ENCODE measurements around the gene KCNK16. TPM values are rescaled to one million over a fixed set of nuclear protein-coding genes. Genes with fewer than 3 reads are reported as not detected.

The KCNK16 gene
- total RNA-seq, 1 experiment from 2014 or later, result not detected

GRCh38 chr6:39341937-39342336, 19.4 kb upstream of the KCNK16 start:
- DNase-seq (ENCODE audit: low spot score), result no peak

- DNase-seq (ENCODE audit: low spot score), result no peak
These were observed 18.9 kb upstream of the KCNK16 start for GRCh38 chr6:39341352-39341751.

- DNase-seq (ENCODE audit: low spot score), result no peak
These were observed 17.5 kb upstream of the KCNK16 start for GRCh38 chr6:39339868-39340550.

- no peak for DNase-seq (ENCODE audit: low spot score)
These were observed 16.8 kb upstream of the KCNK16 start for GRCh38 chr6:39339096-39339867.

GRCh38 chr6:39338397-39338796, 15.9 kb upstream of the KCNK16 start:
- DNase-seq (ENCODE audit: low spot score), result no peak

- DNase-seq (ENCODE audit: low spot score), result peak; percentile 60
These were observed 13.5 kb upstream of the KCNK16 start for GRCh38 chr6:39335780-39336545.

- DNase-seq (ENCODE audit: low spot score), result no peak
These were observed 11.3 kb upstream of the KCNK16 start for GRCh38 chr6:39333644-39334438.

- DNase-seq (ENCODE audit: low spot score), result no peak
These were observed 8.0 kb upstream of the KCNK16 start for GRCh38 chr6:39330476-39330875.

GRCh38 chr6:39330057-39330456, 7.6 kb upstream of the KCNK16 start:
- no peak for DNase-seq (ENCODE audit: low spot score)

- no peak for DNase-seq (ENCODE audit: low spot score)
These were observed 5.6 kb upstream of the KCNK16 start for GRCh38 chr6:39328066-39328465.

- DNase-seq (ENCODE audit: low spot score), result no peak
These were observed 5.0 kb upstream of the KCNK16 start for GRCh38 chr6:39327507-39327906.

GRCh38 chr6:39321761-39322160, 741 bp downstream of the KCNK16 start:
- DNase-seq (ENCODE audit: low spot score), result no peak

- DNase-seq (ENCODE audit: low spot score), result no peak
These were observed 2.0 kb downstream of the KCNK16 start for GRCh38 chr6:39320363-39320984.

GRCh38 chr6:39319621-39320362, 2.7 kb downstream of the KCNK16 start:
- DNase-seq (ENCODE audit: low spot score), result no peak

- DNase-seq (ENCODE audit: low spot score), result no peak
These were observed 5.2 kb downstream of the KCNK16 start for GRCh38 chr6:39317256-39317655.

- DNase-seq (ENCODE audit: low spot score), result no peak
These were observed 8.2 kb downstream of the KCNK16 start, which contains the start of gene KCNK17 for GRCh38 chr6:39314273-39314795. TSS of gene KCNK17 (minus strand) at chr6:39314419. CDS start at chr6:39314320, 99 bp downstream.

- no peak for DNase-seq (ENCODE audit: low spot score)
These were observed 8.8 kb downstream of the KCNK16 start for GRCh38 chr6:39313526-39314272.

GRCh38 chr6:39312912-39313525, 9.5 kb downstream of the KCNK16 start:
- no peak for DNase-seq (ENCODE audit: low spot score)

- DNase-seq (ENCODE audit: low spot score), result no peak
These were observed 12.0 kb downstream of the KCNK16 start for GRCh38 chr6:39310542-39310941.

Data from H4 (cell line).